ENCODE results near the gene ST3GAL6.

The ST3GAL6 gene

GRCh38 chr3:98778383-98778782, 15.2 kb downstream of the ST3GAL6 start:
- DNase-seq = no peak

- no peak for DNase-seq
Observed at GRCh38 chr3:98778852-98779413, 15.8 kb downstream of the ST3GAL6 start.

GRCh38 chr3:98779541-98780335, 16.6 kb downstream of the ST3GAL6 start:
- no peak for DNase-seq

GRCh38 chr3:98780343-98780742, 17.2 kb downstream of the ST3GAL6 start:
- no peak for DNase-seq

- DNase-seq = no peak
Observed at GRCh38 chr3:98782824-98783500, 19.8 kb downstream of the ST3GAL6 start.

GRCh38 chr3:98784042-98784441, 20.9 kb downstream of the ST3GAL6 start:
- no peak for DNase-seq

GRCh38 chr3:98784666-98785600, 21.8 kb downstream of the ST3GAL6 start:
- DNase-seq = no peak

- no peak for DNase-seq
Observed at GRCh38 chr3:98786364-98787006, 23.3 kb downstream of the ST3GAL6 start.

- no peak for DNase-seq
Observed at GRCh38 chr3:98787181-98787580, 24.0 kb downstream of the ST3GAL6 start.

- no peak for DNase-seq
Observed at GRCh38 chr3:98788651-98789050, 25.5 kb downstream of the ST3GAL6 start.

- no peak for DNase-seq
Observed at GRCh38 chr3:98791341-98792325, 28.5 kb downstream of the ST3GAL6 start.

- no peak for DNase-seq
Observed at GRCh38 chr3:98793971-98794370, 30.8 kb downstream of the ST3GAL6 start.

- no peak for DNase-seq
Observed at GRCh38 chr3:98796334-98796733, 33.2 kb downstream of the ST3GAL6 start.

GRCh38 chr3:98797905-98798304, 34.8 kb downstream of the ST3GAL6 start:
- DNase-seq = no peak

- no peak for DNase-seq
Observed at GRCh38 chr3:98798820-98799219, 35.7 kb downstream of the ST3GAL6 start.

- DNase-seq = no peak
Observed at GRCh38 chr3:98799479-98799878, 36.3 kb downstream of the ST3GAL6 start.

- DNase-seq = no peak
Observed at GRCh38 chr3:98800401-98800800, 37.3 kb downstream of the ST3GAL6 start.

- DNase-seq = no peak
Observed at GRCh38 chr3:98801043-98801747, 38.1 kb downstream of the ST3GAL6 start.

GRCh38 chr3:98805571-98805970, 42.4 kb downstream of the ST3GAL6 start:
- DNase-seq = no peak

- DNase-seq = no peak
Observed at GRCh38 chr3:98806521-98806920, 43.4 kb downstream of the ST3GAL6 start.

- DNase-seq = no peak
Observed at GRCh38 chr3:98807011-98807410, 43.9 kb downstream of the ST3GAL6 start.

Data from NCI-H774 (cell line).